Measurements from ENCODE around the gene BCORL1. TPM values are rescaled to one million over a fixed set of nuclear protein-coding genes. Genes with fewer than 3 reads are reported as not detected.

The BCORL1 gene
- total and polyA plus RNA-seq, 2 donors (not counting 1 experiment from before 2014, with no cell fraction given) = 1.1 to 2.8 TPM

DNA sequence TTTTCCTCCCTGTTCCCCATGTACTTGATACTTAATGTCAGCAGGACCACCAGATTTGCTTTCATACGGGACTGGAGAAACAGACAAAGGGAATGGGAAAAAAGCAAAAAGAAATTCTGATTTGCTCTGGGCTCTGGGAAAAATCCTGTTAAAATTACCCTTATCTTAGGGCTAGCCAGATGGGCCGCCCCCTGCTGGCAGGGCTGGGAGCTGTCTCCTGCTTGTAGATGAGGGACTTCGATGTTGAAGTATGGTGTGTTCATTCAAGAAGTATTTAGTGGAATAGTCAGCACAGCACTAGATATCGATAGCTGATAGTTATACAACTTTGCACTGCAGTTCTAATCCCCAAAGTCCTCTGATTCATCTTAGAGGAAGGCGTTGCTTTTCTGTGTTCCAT, 45.8 kb downstream of the BCORL1 start:
- Histone ChIP-seq H3K27me3 (ENCODE audit: control insufficient read depth, insufficient read depth, low read length) (no peaks in the 10 kb centered on the region), H2AFZ (ENCODE audit: low read length) (no peak overlapping the region), H4K20me1 (ENCODE audit: control insufficient read depth, extremely low read depth, insufficient read depth, low read length) (no peaks in the 10 kb centered on the region), H3K27ac (ENCODE audit: insufficient read depth, low read length) (no peak overlapping the region), H3K4me3 (replicated peaks in 1 of 4; ENCODE audit: control extremely low read depth in 1 of 4, insufficient read depth in 1 of 4, low read depth in 3 of 4, low read length in 4 of 4) (no peak overlapping the region), H3K79me2 (ENCODE audit: control insufficient read depth, insufficient read depth, low read length) (no peaks in the 10 kb centered on the region), H3K4me2 (ENCODE audit: extremely low read depth, insufficient read depth, low read length) (no peak overlapping the region), H3K4me1 (ENCODE audit: control insufficient read depth, extremely low read depth, insufficient read depth, low read length) (no peaks in the 10 kb centered on the region), H3K9me3 (ENCODE audit: control insufficient read depth, insufficient read depth, low read depth, low read length) (no peaks in the 10 kb centered on the region), H3K36me3 (ENCODE audit: control insufficient read depth, insufficient read depth, low read length) (peaks cover 3% of the 10 kb centered on the region), H3K9ac (ENCODE audit: insufficient read depth, low read length) (no peak overlapping the region)
- no peak for TF ChIP-seq EZH2 (IDR thresholded peaks at IDR 0.05; ENCODE audit: low read length, missing control alignments)
- TF ChIP-seq, protein P1, sequence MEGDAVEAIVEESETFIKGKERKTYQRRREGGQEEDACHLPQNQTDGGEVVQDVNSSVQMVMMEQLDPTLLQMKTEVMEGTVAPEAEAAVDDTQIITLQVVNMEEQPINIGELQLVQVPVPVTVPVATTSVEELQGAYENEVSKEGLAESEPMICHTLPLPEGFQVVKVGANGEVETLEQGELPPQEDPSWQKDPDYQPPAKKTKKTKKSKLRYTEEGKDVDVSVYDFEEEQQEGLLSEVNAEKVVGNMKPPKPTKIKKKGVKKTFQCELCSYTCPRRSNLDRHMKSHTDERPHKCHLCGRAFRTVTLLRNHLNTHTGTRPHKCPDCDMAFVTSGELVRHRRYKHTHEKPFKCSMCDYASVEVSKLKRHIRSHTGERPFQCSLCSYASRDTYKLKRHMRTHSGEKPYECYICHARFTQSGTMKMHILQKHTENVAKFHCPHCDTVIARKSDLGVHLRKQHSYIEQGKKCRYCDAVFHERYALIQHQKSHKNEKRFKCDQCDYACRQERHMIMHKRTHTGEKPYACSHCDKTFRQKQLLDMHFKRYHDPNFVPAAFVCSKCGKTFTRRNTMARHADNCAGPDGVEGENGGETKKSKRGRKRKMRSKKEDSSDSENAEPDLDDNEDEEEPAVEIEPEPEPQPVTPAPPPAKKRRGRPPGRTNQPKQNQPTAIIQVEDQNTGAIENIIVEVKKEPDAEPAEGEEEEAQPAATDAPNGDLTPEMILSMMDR (conservative IDR thresholded peaks at IDR 0.05 in 1 of 2, IDR thresholded peaks at IDR 0.05 in 1 of 2; ENCODE audit: low read depth in 1 of 2, low read length in 2 of 2) = peak; percentile 25 to 67
- DNase-seq (ENCODE audit: low read depth in 2 of 2) = peak; percentile 23 to 49

DNA sequence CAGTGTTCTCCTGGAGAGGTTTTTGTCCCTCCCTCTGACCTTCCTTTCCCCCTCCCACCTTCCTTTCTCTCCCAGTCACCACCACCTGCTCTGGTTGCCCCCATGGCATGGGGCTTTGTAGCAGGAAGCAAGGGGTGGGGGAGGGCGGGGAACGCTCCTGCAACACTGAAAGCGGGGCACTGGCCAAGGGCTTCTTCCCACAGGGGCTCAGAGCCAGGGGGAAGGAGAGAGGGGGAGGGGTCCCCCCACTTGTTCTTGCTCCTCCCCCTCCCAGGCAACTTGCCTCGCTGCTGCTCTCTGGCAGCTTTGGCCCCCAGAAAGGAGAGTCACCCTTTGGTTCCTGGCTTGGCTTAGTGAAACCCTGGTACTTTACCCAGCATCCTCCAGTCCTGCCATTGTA, 48.4 kb downstream of the BCORL1 start:
- H3K27ac ChIP-seq (ENCODE audit: insufficient read depth, low read length) = no peak overlapping the region
- no peak for DNase-seq (ENCODE audit: low read depth in 2 of 2)
- no peak overlapping the region for H3K4me2 ChIP-seq (ENCODE audit: extremely low read depth, insufficient read depth, low read length)
- no peak overlapping the region for H3K4me3 ChIP-seq (replicated peaks in 1 of 4; ENCODE audit: control extremely low read depth in 1 of 4, insufficient read depth in 1 of 4, low read depth in 3 of 4, low read length in 4 of 4)
- H4K20me1 ChIP-seq (ENCODE audit: control insufficient read depth, extremely low read depth, insufficient read depth, low read length) = no peaks in the 10 kb centered on the region
- no peak overlapping the region for H2AFZ ChIP-seq (ENCODE audit: low read length)
- H3K9ac ChIP-seq (ENCODE audit: insufficient read depth, low read length) = no peak overlapping the region
- H3K36me3 ChIP-seq (ENCODE audit: control insufficient read depth, insufficient read depth, low read length) = peaks cover 2% of the 10 kb centered on the region
- no peaks in the 10 kb centered on the region for H3K4me1 ChIP-seq (ENCODE audit: control insufficient read depth, extremely low read depth, insufficient read depth, low read length)
- H3K27me3 ChIP-seq (ENCODE audit: control insufficient read depth, insufficient read depth, low read length) = no peaks in the 10 kb centered on the region
- TF ChIP-seq, protein P1 (conservative IDR thresholded peaks at IDR 0.05 in 1 of 2, IDR thresholded peaks at IDR 0.05 in 1 of 2; ENCODE audit: low read depth in 1 of 2, low read length in 2 of 2) = no peak
- TF ChIP-seq EZH2 (IDR thresholded peaks at IDR 0.05; ENCODE audit: low read length, missing control alignments) = no peak
- H3K79me2 ChIP-seq (ENCODE audit: control insufficient read depth, insufficient read depth, low read length) = no peaks in the 10 kb centered on the region
- H3K9me3 ChIP-seq (ENCODE audit: control insufficient read depth, insufficient read depth, low read depth, low read length) = no peaks in the 10 kb centered on the region

DNA sequence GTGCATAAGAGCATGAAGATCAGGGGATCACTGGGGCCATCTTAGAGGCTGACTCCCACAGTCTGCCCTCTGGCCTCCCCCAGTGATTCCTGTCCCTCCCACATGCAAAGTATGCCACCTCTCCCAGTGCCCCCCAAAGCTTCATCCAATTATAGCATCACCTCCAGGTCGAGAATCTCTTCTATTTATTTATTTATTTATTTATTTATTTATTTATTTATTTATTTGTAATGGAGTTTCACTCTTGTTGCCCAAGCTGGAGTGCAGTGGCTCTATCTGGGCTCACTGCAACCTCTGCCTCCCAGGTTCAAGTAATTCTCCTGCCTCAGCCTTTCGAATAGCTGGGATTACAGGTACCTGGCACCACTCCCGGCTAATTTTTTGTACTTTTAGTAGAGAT, 50.1 kb downstream of the BCORL1 start:
- peaks cover 4% of the 10 kb centered on the region for H3K36me3 ChIP-seq (ENCODE audit: control insufficient read depth, insufficient read depth, low read length)
- H3K4me1 ChIP-seq (ENCODE audit: control insufficient read depth, extremely low read depth, insufficient read depth, low read length) = no peaks in the 10 kb centered on the region
- no peak overlapping the region for H3K4me2 ChIP-seq (ENCODE audit: extremely low read depth, insufficient read depth, low read length)
- no peak overlapping the region for H2AFZ ChIP-seq (ENCODE audit: low read length)
- no peak overlapping the region for H3K27ac ChIP-seq (ENCODE audit: insufficient read depth, low read length)
- H3K4me3 ChIP-seq (replicated peaks in 1 of 4; ENCODE audit: control extremely low read depth in 1 of 4, insufficient read depth in 1 of 4, low read depth in 3 of 4, low read length in 4 of 4) = no peak overlapping the region
- no peak for TF ChIP-seq EZH2 (IDR thresholded peaks at IDR 0.05; ENCODE audit: low read length, missing control alignments)
- TF ChIP-seq, protein P1 (conservative IDR thresholded peaks at IDR 0.05 in 1 of 2, IDR thresholded peaks at IDR 0.05 in 1 of 2; ENCODE audit: low read depth in 1 of 2, low read length in 2 of 2) = no peak
- no peak overlapping the region for H3K9ac ChIP-seq (ENCODE audit: insufficient read depth, low read length)
- no peaks in the 10 kb centered on the region for H3K27me3 ChIP-seq (ENCODE audit: control insufficient read depth, insufficient read depth, low read length)
- no peak for DNase-seq (ENCODE audit: low read depth in 2 of 2)
- H3K79me2 ChIP-seq (ENCODE audit: control insufficient read depth, insufficient read depth, low read length) = no peaks in the 10 kb centered on the region
- no peaks in the 10 kb centered on the region for H4K20me1 ChIP-seq (ENCODE audit: control insufficient read depth, extremely low read depth, insufficient read depth, low read length)
- no peaks in the 10 kb centered on the region for H3K9me3 ChIP-seq (ENCODE audit: control insufficient read depth, insufficient read depth, low read depth, low read length)

Data from fibroblast of lung (primary cell).